Measurements from ENCODE around the gene UBALD2.
"Not testable (repeated sequence)": the region's sequence is repeated elsewhere in the genome, so short reads cannot be mapped to it uniquely, and the experiment has no call there.

UBALD2 gene

GRCh38 chr17:76260220-76260619 is 4.9 kb upstream of the UBALD2 start:
- Histone ChIP-seq H3K4me1 (ENCODE audit: control insufficient read depth, insufficient read depth, low read length) (peaks cover 25% of the 10 kb centered on the region), H3K4me3 (ENCODE audit: low read length) (no peak overlapping the region), H3K9ac (ENCODE audit: low read length) (no peak overlapping the region)

GRCh38 chr17:76260669-76261068 is 4.5 kb upstream of the UBALD2 start:
- no peak for DNase-seq (ENCODE audit: low read depth)
- peaks cover 25% of the 10 kb centered on the region for H3K4me1 ChIP-seq (ENCODE audit: control insufficient read depth, insufficient read depth, low read length)
- no peak overlapping the region for H3K9ac ChIP-seq (ENCODE audit: low read length)
- H3K4me3 ChIP-seq (ENCODE audit: low read length): no peak overlapping the region
- H3K9me3 ChIP-seq (ENCODE audit: control insufficient read depth, low read length): no peaks in the 10 kb centered on the region
- H3K27me3 ChIP-seq (replicated peaks; ENCODE audit: control insufficient read depth, insufficient read depth, low read length): no peaks in the 10 kb centered on the region
- H3K36me3 ChIP-seq (ENCODE audit: control insufficient read depth, insufficient read depth, low read length, severe bottlenecking): no peaks in the 10 kb centered on the region

More at GRCh38 chr17:76260220-76260619, 4.9 kb upstream of the UBALD2 start:
- H3K9me3 ChIP-seq (ENCODE audit: control insufficient read depth, low read length): no peaks in the 10 kb centered on the region
- H3K27me3 ChIP-seq (replicated peaks; ENCODE audit: control insufficient read depth, insufficient read depth, low read length): no peaks in the 10 kb centered on the region
- no peaks in the 10 kb centered on the region for H3K36me3 ChIP-seq (ENCODE audit: control insufficient read depth, insufficient read depth, low read length, severe bottlenecking)
- DNase-seq (ENCODE audit: low read depth): no peak

DNA sequence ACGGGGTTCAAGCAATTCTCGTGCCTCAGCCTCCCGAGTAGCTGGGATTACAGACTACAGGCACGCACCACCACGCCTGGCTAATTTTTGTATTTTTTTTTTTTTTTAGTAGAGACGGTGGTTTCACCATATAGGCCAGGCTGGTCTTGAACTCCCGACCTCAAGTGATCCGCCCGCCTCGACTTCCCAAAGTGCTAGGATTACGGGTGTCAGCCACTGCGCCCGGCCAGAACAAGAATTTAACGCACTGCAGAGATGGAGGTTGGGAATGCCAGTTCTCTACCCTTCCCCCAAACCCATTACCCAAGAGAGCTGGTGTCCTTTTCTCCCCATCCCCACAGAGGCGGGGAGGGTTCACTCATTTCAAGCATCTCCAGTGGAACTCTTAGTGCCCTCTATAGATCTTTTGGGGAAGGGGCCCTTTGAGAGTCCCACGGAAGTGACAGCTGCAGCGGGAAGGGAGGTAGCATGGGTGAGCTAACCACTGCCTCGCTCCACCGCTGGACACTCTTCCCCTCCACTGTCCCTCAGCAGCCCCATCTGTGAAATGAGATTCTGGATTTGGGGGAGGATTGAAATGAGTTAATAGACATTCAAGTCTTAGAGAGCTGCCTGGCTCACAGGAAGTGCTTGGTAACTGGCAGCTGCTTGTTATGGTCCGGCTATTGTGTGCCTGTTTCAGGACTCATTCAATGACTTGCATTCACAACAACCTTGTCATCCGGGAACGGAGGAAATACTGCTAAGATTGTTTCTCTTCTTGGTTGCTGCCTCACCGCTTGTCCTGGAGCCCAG is 3.5 kb upstream of the UBALD2 start:
- peaks cover 28% of the 10 kb centered on the region for H3K4me1 ChIP-seq (ENCODE audit: control insufficient read depth, insufficient read depth, low read length)
- no peaks in the 10 kb centered on the region for H3K9me3 ChIP-seq (ENCODE audit: control insufficient read depth, low read length)
- H3K27me3 ChIP-seq (replicated peaks; ENCODE audit: control insufficient read depth, insufficient read depth, low read length): no peaks in the 10 kb centered on the region
- H3K4me3 ChIP-seq (ENCODE audit: low read length): no peak overlapping the region
- H3K36me3 ChIP-seq (ENCODE audit: control insufficient read depth, insufficient read depth, low read length, severe bottlenecking): no peaks in the 10 kb centered on the region
- no peak overlapping the region for H3K9ac ChIP-seq (ENCODE audit: low read length)
- DNase-seq (ENCODE audit: low read depth): no peak

GRCh38 chr17:76262732-76263344 is 2.3 kb upstream of the UBALD2 start:
- peaks cover 40% of the 10 kb centered on the region for H3K4me1 ChIP-seq (ENCODE audit: control insufficient read depth, insufficient read depth, low read length)
- no peaks in the 10 kb centered on the region for H3K36me3 ChIP-seq (ENCODE audit: control insufficient read depth, insufficient read depth, low read length, severe bottlenecking)
- no peaks in the 10 kb centered on the region for H3K9me3 ChIP-seq (ENCODE audit: control insufficient read depth, low read length)
- no peak for DNase-seq (ENCODE audit: low read depth)
- H3K4me3 ChIP-seq (ENCODE audit: low read length): no peak overlapping the region
- H3K9ac ChIP-seq (ENCODE audit: low read length): no peak overlapping the region
- H3K27me3 ChIP-seq (replicated peaks; ENCODE audit: control insufficient read depth, insufficient read depth, low read length): no peaks in the 10 kb centered on the region

- no peak overlapping the region for H3K4me3 ChIP-seq (ENCODE audit: low read length)
- peak overlapping the region; percentile 77 for H3K9ac ChIP-seq (ENCODE audit: low read length)
- no peak for DNase-seq (ENCODE audit: low read depth)
- no peaks in the 10 kb centered on the region for H3K9me3 ChIP-seq (ENCODE audit: control insufficient read depth, low read length)
- no peaks in the 10 kb centered on the region for H3K36me3 ChIP-seq (ENCODE audit: control insufficient read depth, insufficient read depth, low read length, severe bottlenecking)
- peaks cover 44% of the 10 kb centered on the region for H3K4me1 ChIP-seq (ENCODE audit: control insufficient read depth, insufficient read depth, low read length)
- H3K27me3 ChIP-seq (replicated peaks; ENCODE audit: control insufficient read depth, insufficient read depth, low read length): no peaks in the 10 kb centered on the region
Measured at GRCh38 chr17:76263896-76264295, 1.3 kb upstream of the UBALD2 start.

DNA sequence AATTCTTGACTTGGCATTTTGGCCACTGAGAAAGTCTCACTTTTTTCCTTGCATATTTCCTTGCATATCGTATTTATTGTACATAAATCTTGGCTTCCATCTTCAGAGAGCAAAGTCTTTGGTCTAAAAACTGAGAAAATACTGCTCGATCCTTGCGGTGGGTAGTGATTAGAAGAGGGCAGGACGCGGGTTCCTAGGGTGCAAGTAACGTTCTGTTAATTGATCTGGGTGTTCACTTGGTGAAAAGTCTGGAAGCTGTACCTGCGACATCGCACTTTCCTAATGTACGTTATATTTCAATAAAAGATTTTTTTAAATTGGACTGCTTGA is 758 bp upstream of the UBALD2 start:
- H3K9ac ChIP-seq (ENCODE audit: low read length): peak overlapping the region; percentile 77
- no peaks in the 10 kb centered on the region for H3K36me3 ChIP-seq (ENCODE audit: control insufficient read depth, insufficient read depth, low read length, severe bottlenecking)
- no peaks in the 10 kb centered on the region for H3K9me3 ChIP-seq (ENCODE audit: control insufficient read depth, low read length)
- H3K4me3 ChIP-seq (ENCODE audit: low read length): peak overlapping the region; percentile 76
- H3K27me3 ChIP-seq (replicated peaks; ENCODE audit: control insufficient read depth, insufficient read depth, low read length): no peaks in the 10 kb centered on the region
- peaks cover 45% of the 10 kb centered on the region for H3K4me1 ChIP-seq (ENCODE audit: control insufficient read depth, insufficient read depth, low read length)
- DNase-seq (ENCODE audit: low read depth): no peak

DNA sequence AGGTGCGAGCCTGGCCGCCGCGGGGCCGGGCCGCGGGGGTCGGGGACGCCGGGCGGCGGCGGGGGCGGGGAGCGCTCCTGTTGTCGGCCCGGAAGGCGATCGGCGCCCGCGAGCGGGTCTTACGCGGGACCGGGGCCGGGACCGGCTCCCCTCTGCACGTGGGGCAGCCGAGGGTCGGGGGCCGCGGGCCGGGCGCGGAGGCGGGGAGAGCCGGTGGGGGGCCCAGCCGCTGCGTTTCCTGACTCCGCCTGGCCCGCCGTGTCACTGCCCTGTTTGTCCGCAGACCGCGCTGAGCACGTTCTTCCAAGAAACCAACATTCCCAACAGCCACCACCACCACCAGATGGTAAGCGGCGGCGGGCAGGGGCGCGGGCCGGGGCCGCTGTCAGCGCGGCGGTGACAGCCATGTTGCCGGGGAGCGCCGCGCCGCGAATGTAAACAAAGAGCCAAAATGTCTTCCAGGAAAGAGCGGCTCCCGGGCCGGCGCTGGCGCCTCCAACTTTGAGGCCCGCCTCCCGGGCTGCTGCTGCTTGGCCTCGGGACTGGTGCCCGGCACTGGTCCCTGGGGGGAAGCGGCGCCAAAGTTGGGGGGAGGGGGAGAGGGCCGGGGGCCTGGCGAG is 586 bp downstream of the UBALD2 start:
- peak; percentile 85 for DNase-seq (ENCODE audit: low read depth)
- peak overlapping the region; percentile 83 for H3K4me3 ChIP-seq (ENCODE audit: low read length)
- no peaks in the 10 kb centered on the region for H3K27me3 ChIP-seq (replicated peaks; ENCODE audit: control insufficient read depth, insufficient read depth, low read length)
- peak overlapping the region; percentile 87 for H3K9ac ChIP-seq (ENCODE audit: low read length)
- no peaks in the 10 kb centered on the region for H3K9me3 ChIP-seq (ENCODE audit: control insufficient read depth, low read length)
- H3K36me3 ChIP-seq (ENCODE audit: control insufficient read depth, insufficient read depth, low read length, severe bottlenecking): peaks cover under 1% of the 10 kb centered on the region
- peaks cover 38% of the 10 kb centered on the region for H3K4me1 ChIP-seq (ENCODE audit: control insufficient read depth, insufficient read depth, low read length)

DNA sequence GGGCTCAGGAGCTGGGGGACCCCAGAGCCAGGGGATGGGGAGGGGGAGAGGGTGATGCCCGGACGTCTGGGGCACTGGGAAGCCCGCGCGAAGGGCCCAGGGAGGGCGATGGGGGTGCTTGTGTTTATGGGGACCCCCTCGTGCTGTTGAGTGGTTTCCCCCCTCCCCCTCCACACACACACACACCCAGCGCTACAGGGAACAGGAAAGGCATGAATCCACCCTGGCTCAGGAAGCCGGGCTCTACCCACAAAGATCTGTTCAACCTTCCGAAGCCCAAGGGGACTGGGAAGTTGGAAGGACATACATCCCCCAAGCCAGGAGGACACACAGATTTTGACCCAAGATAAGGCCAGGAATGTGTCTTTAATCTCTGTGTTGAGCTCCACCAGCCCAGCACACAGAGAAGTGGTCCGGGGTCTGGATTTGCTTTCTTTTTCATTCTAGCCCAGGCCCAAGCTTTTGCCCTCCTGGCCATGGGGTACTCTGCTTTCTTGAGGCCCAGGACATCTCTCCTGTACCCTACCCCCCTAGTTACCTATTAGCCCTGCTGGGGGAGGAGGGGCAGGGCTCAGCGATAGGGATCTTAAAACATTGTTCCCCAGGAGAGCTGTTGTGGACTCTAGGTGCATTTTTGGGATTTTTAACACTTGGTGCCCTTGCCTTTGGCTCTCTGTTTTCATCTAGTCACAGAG is 1.2 kb downstream of the UBALD2 start:
- Histone ChIP-seq H3K4me3 (ENCODE audit: low read length) (peak overlapping the region; percentile 83), H3K36me3 (ENCODE audit: control insufficient read depth, insufficient read depth, low read length, severe bottlenecking) (peaks cover 2% of the 10 kb centered on the region), H3K4me1 (ENCODE audit: control insufficient read depth, insufficient read depth, low read length) (peaks cover 43% of the 10 kb centered on the region), H3K27me3 (replicated peaks; ENCODE audit: control insufficient read depth, insufficient read depth, low read length) (no peaks in the 10 kb centered on the region), H3K9me3 (ENCODE audit: control insufficient read depth, low read length) (no peaks in the 10 kb centered on the region), H3K9ac (ENCODE audit: low read length) (peak overlapping the region; percentile 87)
- peak; percentile 50 for DNase-seq (ENCODE audit: low read depth)

DNA sequence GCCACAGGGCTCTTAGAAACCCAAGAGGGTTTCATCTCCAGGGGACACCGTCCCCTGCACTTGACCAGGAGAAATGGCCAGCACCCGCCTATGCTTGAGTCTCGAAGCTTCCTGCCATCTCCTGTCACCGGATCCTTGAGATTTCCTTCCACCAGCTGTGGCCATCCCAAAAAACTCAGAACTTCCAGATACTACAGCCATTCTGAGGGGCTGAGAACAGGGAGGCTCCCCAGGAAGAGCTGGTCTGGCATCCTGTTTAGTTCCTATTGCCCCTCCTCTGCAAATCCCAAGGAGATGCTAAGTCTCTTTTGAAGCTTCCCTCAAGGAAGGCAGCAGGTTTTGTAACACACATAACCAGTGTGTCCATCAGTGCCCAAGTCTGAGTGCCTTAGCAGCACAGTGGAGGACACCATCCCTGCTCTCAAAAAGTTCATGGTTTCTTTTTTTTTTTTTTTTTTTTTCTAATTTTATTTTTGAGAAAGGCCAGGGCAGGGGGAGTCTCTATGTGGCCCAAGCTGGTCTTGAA is 2.0 kb downstream of the UBALD2 start:
- no peaks in the 10 kb centered on the region for H3K9me3 ChIP-seq (ENCODE audit: control insufficient read depth, low read length)
- no peaks in the 10 kb centered on the region for H3K27me3 ChIP-seq (replicated peaks; ENCODE audit: control insufficient read depth, insufficient read depth, low read length)
- H3K36me3 ChIP-seq (ENCODE audit: control insufficient read depth, insufficient read depth, low read length, severe bottlenecking): peaks cover 2% of the 10 kb centered on the region
- peak overlapping the region; percentile 87 for H3K9ac ChIP-seq (ENCODE audit: low read length)
- H3K4me3 ChIP-seq (ENCODE audit: low read length): peak overlapping the region; percentile 83
- no peak for DNase-seq (ENCODE audit: low read depth)
- H3K4me1 ChIP-seq (ENCODE audit: control insufficient read depth, insufficient read depth, low read length): peaks cover 48% of the 10 kb centered on the region

DNA sequence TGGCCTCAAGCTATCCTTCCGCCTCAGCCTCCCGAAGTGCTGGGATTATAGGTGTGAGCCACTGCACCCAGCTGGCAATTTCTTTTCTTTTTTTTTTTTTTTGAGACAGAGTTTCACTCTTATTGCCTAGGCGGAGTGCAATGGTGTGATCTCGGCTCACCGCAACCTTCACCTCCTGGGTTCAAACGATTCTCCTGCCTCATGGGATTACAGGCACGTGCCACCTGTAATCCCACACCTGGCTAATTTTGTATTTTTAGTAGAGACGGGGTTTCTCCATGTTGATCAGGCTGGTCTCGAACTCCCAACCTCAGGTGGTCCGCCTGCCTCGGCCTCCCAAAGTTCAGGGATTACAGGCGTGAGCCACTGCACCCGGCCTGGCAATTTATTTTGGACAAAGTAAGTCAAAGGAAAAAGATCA is 2.4 kb downstream of the UBALD2 start:
- DNase-seq (ENCODE audit: low read depth); H3K36me3 ChIP-seq (ENCODE audit: control insufficient read depth, insufficient read depth, low read length, severe bottlenecking); H3K27me3 ChIP-seq (replicated peaks; ENCODE audit: control insufficient read depth, insufficient read depth, low read length); H3K9me3 ChIP-seq (ENCODE audit: control insufficient read depth, low read length): not testable (repeated sequence)
- H3K4me1 ChIP-seq (ENCODE audit: control insufficient read depth, insufficient read depth, low read length): peaks cover 53% of the 10 kb centered on the region
- H3K4me3 ChIP-seq (ENCODE audit: low read length): peak overlapping the region; percentile 62
- H3K9ac ChIP-seq (ENCODE audit: low read length): peak overlapping the region; percentile 75

Data from adipocyte (in vitro differentiated cells).